HG02571 (cell line): Measurements from ENCODE around the gene RHOD.

Source experiments
- ATAC-seq: cut with Tn5 transposase; IDR thresholded peaks from one replicate; pipeline ENCODE4 v1.9.1; 2021; ENCODE audit warnings: mild to moderate bottlenecking, moderate library complexity; ENCODE audit not compliant: unreplicated experiment

RHOD gene

GRCh38 chr11:67113231-67113721, 56.6 kb downstream of the RHOD start:
- peak; percentile 66 for ATAC-seq

GRCh38 chr11:67114275-67114896, 57.7 kb downstream of the RHOD start:
- no peak for ATAC-seq

DNA sequence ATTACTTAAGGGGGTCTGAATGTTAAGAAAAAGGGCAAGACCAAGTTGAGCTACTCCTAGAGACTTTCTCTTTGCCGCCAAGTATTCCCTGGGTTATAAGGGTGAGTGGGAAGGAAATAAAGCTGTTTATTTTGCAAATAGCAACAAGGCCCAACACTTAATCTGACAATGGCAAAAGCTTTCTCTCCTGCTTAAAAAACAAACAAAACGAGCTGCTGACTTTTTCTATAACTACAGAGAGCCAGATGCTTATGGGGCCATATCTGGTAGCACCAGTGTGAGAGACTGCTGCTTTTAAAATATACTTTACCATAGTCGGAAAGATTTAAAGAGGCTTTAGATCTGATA, 60.1 kb downstream of the RHOD start:
- no peak for ATAC-seq

DNA sequence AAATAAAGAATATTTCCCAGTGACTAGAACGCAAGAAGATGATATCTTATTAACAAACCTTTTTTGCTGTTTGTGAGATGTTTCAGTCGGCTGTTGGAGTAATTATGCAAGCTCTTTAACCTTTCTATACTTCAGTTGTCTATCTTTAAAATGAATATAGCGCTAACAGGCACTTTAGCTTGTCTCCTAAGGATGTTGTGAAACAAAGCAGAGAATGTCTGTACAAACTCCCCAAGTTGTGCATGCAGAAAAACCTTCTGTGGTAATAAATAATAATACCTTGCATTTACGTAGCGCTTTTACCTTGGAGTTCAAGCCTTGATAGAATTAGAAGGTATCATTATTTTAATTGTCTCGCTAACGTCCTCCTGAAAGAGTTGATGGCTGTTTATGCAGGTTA, 60.5 kb downstream of the RHOD start:
- no peak for ATAC-seq

GRCh38 chr11:67117672-67118180, 61.1 kb downstream of the RHOD start:
- ATAC-seq = peak; percentile 1

GRCh38 chr11:67118181-67118766, 61.6 kb downstream of the RHOD start:
- ATAC-seq = peak; percentile 17

DNA sequence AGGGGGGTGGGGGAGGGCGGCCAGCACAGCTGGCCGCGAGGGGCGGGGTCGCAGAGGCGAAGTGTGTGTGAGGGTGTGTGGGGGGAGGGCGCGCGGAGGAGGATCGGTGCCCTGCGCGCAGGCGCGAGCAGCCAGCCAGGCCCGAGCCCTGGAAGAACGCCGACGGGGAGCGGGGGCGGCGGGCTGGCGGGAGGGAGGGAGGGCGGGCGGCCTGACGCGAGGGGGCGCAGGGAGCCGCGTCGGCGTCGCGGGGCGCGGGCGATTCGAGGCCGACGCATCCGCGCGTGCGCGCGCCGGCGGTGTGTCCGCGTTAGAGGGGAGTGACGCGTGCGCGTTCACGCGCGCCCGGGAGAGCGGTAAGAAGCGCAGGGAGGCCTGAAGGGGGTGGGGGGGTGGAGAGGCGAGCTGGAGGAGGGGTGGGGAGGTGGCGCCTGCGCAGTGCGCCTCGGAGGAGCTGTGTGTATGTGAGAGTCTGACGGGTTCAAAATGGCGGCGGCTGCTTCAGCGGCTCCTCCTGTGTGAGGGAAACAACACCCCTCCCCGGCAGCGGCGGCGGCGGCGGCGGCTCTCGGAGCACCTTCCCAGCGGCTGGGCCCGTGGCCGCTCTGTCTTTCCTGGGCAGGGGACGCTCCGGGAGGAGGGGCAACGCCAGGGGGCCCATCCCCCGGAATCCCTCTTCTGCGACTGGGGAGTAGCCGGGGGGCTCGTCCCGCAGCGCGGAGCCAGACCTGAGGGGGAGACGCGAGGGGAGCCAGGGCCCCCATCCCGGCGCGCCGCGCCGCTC, 62.3 kb downstream of the RHOD start, which contains the start of gene KDM2A:
Gene KDM2A, plus strand, starts transcription at position 463 of the 784 bp plus-strand sequence. CDS start 2,054 bp downstream, outside the sequence.
- ATAC-seq = peak; percentile 72

- peak; percentile 11 for ATAC-seq
These were observed 63.1 kb downstream of the RHOD start for GRCh38 chr11:67119585-67120391.

DNA sequence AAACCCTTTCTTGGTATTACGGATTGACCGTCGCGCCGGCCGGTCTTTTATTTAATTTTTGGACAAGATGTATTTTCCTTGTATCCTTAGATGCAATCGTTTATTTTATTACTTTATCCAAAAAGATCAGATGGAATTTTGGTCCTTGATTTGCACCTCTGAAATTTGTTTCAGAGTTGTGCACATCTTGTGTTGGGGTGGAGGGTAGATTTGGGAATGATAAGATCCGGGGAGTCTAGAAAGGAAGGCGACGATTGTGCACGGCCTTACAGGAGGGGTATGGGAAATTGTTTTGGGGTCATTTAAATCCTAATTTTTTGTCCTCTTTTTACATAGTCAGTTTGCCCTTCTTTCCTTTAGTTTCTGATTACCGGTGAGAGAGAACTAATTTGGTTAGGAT, 63.8 kb downstream of the RHOD start:
- ATAC-seq = no peak

DNA sequence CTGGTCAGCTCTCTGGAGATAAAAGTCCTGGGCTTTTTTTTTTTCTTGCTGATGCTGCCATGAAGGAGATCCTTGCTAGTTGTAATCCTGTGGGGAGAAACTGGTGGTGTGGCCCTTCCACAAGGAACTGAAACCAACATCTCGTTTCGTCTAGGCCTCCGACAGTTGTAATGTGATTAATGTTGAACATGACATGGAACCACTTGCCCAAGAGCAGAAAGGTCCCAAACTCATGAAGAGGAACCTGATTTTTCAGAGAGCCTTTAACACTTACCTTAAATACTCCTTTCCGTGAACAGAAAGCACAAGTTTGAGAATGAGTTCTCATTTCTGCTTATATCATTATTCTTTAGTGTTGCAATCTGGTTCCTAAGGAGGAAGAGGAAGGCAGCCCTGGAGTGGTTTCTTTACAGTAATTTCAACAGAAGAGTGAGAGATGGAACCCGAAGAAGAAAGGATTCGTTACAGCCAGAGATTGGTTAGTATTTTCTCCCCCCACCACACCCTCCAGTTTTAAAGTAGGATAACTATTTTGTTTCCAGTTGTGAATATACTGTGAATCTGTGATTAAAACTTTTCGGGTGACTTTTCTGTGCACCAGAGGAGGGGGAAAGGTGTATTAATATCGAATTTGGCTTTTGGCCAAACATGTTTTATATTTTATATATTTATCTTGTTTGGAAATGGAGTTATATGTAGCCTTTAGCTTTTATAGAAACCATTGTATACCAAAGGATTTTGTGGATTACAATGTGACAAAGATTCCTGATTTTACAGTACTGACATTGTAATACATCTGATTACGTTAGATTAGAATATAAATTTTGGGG, 64.4 kb downstream of the RHOD start:
- no peak for ATAC-seq
